Measurements from ENCODE around the gene FCRLA.
"Not testable (repeated sequence)": the region's sequence is repeated elsewhere in the genome, so short reads cannot be mapped to it uniquely, and the experiment has no call there.

DNA sequence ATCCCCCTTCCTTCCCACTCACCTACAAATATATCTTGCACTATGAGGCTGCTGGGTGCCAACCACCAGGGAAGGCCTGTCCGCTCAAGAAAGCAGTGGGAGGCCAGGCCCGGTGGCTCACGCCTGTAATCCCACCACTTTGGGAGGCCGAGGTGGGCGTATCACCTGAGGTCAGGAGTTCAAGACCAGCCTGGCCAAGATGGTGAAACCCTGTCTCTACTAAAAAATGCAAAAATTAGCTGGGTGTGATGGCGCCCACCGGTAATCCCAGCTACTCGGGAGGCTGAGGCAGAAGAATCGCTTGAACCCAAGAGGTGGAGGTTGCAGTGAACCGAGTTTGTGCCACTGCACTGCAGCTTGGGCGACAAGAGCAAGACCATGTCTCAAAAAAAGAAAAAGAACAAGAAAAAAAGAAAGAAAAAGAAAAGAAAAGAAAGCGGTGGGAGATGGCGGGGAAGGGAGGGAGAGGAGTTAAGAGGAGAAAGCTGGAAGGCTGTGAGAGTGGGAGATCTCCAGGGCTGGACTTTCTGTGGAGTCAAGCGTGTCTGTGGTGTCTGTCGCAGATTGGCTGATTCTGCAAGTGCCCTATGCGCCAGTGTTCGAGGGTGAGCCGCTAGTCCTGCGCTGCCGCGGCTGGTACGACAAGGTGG, 18.4 kb downstream of the FCRLA start:
- TF ChIP-seq, protein P1, sequence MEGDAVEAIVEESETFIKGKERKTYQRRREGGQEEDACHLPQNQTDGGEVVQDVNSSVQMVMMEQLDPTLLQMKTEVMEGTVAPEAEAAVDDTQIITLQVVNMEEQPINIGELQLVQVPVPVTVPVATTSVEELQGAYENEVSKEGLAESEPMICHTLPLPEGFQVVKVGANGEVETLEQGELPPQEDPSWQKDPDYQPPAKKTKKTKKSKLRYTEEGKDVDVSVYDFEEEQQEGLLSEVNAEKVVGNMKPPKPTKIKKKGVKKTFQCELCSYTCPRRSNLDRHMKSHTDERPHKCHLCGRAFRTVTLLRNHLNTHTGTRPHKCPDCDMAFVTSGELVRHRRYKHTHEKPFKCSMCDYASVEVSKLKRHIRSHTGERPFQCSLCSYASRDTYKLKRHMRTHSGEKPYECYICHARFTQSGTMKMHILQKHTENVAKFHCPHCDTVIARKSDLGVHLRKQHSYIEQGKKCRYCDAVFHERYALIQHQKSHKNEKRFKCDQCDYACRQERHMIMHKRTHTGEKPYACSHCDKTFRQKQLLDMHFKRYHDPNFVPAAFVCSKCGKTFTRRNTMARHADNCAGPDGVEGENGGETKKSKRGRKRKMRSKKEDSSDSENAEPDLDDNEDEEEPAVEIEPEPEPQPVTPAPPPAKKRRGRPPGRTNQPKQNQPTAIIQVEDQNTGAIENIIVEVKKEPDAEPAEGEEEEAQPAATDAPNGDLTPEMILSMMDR (IDR thresholded peaks at IDR 0.05) = not testable (repeated sequence)
- not testable (repeated sequence) for TF ChIP-seq CBX8 (IDR thresholded peaks at IDR 0.05); MYC (IDR thresholded peaks at IDR 0.05; ENCODE audit: borderline replicate concordance, low read length); CBX2 (IDR thresholded peaks at IDR 0.05; ENCODE audit: borderline replicate concordance, low read depth); MAZ (IDR thresholded peaks at IDR 0.05; ENCODE audit: borderline replicate concordance, low read depth, low read length)
- TF ChIP-seq, protein P2, sequence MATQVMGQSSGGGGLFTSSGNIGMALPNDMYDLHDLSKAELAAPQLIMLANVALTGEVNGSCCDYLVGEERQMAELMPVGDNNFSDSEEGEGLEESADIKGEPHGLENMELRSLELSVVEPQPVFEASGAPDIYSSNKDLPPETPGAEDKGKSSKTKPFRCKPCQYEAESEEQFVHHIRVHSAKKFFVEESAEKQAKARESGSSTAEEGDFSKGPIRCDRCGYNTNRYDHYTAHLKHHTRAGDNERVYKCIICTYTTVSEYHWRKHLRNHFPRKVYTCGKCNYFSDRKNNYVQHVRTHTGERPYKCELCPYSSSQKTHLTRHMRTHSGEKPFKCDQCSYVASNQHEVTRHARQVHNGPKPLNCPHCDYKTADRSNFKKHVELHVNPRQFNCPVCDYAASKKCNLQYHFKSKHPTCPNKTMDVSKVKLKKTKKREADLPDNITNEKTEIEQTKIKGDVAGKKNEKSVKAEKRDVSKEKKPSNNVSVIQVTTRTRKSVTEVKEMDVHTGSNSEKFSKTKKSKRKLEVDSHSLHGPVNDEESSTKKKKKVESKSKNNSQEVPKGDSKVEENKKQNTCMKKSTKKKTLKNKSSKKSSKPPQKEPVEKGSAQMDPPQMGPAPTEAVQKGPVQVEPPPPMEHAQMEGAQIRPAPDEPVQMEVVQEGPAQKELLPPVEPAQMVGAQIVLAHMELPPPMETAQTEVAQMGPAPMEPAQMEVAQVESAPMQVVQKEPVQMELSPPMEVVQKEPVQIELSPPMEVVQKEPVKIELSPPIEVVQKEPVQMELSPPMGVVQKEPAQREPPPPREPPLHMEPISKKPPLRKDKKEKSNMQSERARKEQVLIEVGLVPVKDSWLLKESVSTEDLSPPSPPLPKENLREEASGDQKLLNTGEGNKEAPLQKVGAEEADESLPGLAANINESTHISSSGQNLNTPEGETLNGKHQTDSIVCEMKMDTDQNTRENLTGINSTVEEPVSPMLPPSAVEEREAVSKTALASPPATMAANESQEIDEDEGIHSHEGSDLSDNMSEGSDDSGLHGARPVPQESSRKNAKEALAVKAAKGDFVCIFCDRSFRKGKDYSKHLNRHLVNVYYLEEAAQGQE (IDR thresholded peaks at IDR 0.05) = not testable (repeated sequence)

Measured in A549 (cell line).